ENCODE results near the gene HOXB5. TPM values are rescaled to one million over a fixed set of nuclear protein-coding genes. Genes with fewer than 3 reads are reported as not detected.

Gene HOXB5
- total RNA-seq, 1 experiment from 2014 or later, result not detected

DNA sequence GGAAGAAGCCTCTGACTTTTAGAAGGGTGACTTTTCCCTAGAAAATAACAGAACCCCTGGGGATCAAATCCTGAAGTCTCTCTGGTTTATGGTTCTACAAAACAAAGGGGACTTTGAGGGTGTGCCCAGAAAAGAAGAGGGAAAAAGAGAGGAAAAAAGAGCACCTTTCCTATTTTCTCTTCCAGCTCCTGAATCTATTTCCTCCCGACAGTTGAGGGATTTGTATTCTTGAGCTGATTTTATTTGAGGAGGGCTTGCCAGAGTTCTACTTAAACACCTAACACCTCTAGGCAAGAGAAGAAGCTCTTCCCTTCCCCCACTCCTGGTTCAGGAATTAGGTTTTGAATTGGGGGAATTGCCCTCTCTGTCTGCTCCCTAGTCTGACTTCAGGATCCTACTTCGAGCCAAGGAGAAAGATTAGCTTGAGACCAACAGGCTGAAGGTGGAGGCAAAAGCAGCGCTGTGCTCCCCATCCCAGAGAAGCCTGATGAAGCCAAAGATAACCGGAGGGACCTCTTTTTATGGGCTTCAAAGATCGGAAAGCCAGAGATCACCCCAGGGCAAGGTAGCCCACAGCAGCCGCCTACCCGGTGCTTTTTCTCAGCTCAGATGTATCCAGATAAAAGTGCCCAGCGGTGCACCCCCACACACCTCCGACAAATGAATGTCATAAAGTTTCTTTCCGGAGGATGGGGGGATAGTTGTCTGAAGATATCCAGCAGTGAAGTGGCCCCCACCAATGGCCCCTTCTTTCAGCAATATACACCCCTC is 4.3 kb downstream of the HOXB5 start:
- peaks cover 17% of the 10 kb centered on the region for H3K4me1 Mint-ChIP-seq (ENCODE audit: low read depth, unreplicated experiment)
- BruUV-seq (replicated peaks), result TSS peak; percentile 69
- no peaks in the 10 kb centered on the region for H3K36me3 ChIP-seq (ENCODE audit: control insufficient read depth, insufficient read depth, low read length)
- CTCF ChIA-PET, result interaction anchor here (0.9 to 2.8 kb wide), 6 partner anchors 10 to 253 kb away, joined by 3 to 13 read pairs (median 3); no protein-coding TSS in a partner anchor
- POLR2A ChIA-PET, result no interaction called here
- H3K27me3 ChIP-seq (replicated peaks; ENCODE audit: control insufficient read depth, insufficient read depth, low read length), result peaks cover 12% of the 10 kb centered on the region
- H3K4me1 ChIP-seq, result peaks cover 21% of the 10 kb centered on the region
- peaks cover 31% of the 10 kb centered on the region for H3K27me3 Mint-ChIP-seq (ENCODE audit: insufficient read depth, unreplicated experiment)
- no peaks in the 10 kb centered on the region for H3K9me3 Mint-ChIP-seq (ENCODE audit: unreplicated experiment)
- H3K4me3 ChIP-seq (ENCODE audit: low read depth, low read length), result peak overlapping the region; percentile 20
- H3K9me3 ChIP-seq, result no peaks in the 10 kb centered on the region
- DNase-seq, result no peak
- peak overlapping the region; percentile 66 for H3K4me3 Mint-ChIP-seq (ENCODE audit: unreplicated experiment)
- intact Hi-C loops (cut with micrococcal nuclease; ENCODE audit: unreplicated experiment), result no loop called here
- TF ChIP-seq, protein P1, sequence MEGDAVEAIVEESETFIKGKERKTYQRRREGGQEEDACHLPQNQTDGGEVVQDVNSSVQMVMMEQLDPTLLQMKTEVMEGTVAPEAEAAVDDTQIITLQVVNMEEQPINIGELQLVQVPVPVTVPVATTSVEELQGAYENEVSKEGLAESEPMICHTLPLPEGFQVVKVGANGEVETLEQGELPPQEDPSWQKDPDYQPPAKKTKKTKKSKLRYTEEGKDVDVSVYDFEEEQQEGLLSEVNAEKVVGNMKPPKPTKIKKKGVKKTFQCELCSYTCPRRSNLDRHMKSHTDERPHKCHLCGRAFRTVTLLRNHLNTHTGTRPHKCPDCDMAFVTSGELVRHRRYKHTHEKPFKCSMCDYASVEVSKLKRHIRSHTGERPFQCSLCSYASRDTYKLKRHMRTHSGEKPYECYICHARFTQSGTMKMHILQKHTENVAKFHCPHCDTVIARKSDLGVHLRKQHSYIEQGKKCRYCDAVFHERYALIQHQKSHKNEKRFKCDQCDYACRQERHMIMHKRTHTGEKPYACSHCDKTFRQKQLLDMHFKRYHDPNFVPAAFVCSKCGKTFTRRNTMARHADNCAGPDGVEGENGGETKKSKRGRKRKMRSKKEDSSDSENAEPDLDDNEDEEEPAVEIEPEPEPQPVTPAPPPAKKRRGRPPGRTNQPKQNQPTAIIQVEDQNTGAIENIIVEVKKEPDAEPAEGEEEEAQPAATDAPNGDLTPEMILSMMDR (IDR thresholded peaks at IDR 0.05; ENCODE audit: insufficient read depth in 1 of 2, low read depth in 1 of 2, low read length in 1 of 2, severe bottlenecking in 1 of 2, unreplicated experiment in 1 of 2), result no peak
- H3K27ac Mint-ChIP-seq (ENCODE audit: unreplicated experiment), result no peak overlapping the region
- H3K36me3 Mint-ChIP-seq (ENCODE audit: insufficient read depth, unreplicated experiment), result no peaks in the 10 kb centered on the region

DNA sequence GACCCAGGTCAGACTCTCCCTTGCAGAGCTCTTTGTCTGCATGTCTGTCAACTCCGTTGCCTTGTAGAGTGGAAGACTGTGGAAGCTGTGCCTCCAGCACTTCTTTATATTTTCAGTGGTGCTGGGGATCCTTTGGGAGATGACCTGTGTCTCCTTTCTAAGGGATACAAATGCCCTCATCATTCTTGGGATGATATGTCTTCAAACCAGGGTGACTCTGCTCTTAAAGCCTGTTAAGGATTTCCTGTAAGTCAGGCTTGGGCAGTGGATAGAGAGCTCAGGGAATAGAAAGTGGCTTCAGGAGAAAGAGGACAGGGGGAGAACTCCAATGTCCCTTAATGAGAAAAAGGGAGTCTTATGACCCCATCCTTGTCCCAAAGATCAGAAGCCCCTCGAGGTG is 5.1 kb downstream of the HOXB5 start:
- H3K9me3 Mint-ChIP-seq (ENCODE audit: unreplicated experiment), result no peaks in the 10 kb centered on the region
- no peaks in the 10 kb centered on the region for H3K9me3 ChIP-seq
- H3K27me3 ChIP-seq (replicated peaks; ENCODE audit: control insufficient read depth, insufficient read depth, low read length), result peaks cover 12% of the 10 kb centered on the region
- no peak overlapping the region for H3K4me3 ChIP-seq (ENCODE audit: low read depth, low read length)
- ChIA-PET POLR2A (no interaction called here), CTCF (interaction anchor here (0.9 to 2.8 kb wide), 8 partner anchors 9 to 253 kb away, joined by 3 to 13 read pairs (median 4); no protein-coding TSS in a partner anchor)
- intact Hi-C loops (cut with micrococcal nuclease; ENCODE audit: unreplicated experiment), result no loop called here
- TF ChIP-seq, protein P1 (IDR thresholded peaks at IDR 0.05; ENCODE audit: insufficient read depth in 1 of 2, low read depth in 1 of 2, low read length in 1 of 2, severe bottlenecking in 1 of 2, unreplicated experiment in 1 of 2), result no peak
- peak overlapping the region; percentile 2 for H3K4me3 Mint-ChIP-seq (ENCODE audit: unreplicated experiment)
- no TSS peak for BruUV-seq (replicated peaks)
- peaks cover 22% of the 10 kb centered on the region for H3K4me1 Mint-ChIP-seq (ENCODE audit: low read depth, unreplicated experiment)
- peaks cover 37% of the 10 kb centered on the region for H3K27me3 Mint-ChIP-seq (ENCODE audit: insufficient read depth, unreplicated experiment)
- DNase-seq, result no peak
- H3K36me3 ChIP-seq (ENCODE audit: control insufficient read depth, insufficient read depth, low read length), result no peaks in the 10 kb centered on the region
- peaks cover 21% of the 10 kb centered on the region for H3K4me1 ChIP-seq
- H3K36me3 Mint-ChIP-seq (ENCODE audit: insufficient read depth, unreplicated experiment), result no peaks in the 10 kb centered on the region
- H3K27ac Mint-ChIP-seq (ENCODE audit: unreplicated experiment), result no peak overlapping the region

DNA sequence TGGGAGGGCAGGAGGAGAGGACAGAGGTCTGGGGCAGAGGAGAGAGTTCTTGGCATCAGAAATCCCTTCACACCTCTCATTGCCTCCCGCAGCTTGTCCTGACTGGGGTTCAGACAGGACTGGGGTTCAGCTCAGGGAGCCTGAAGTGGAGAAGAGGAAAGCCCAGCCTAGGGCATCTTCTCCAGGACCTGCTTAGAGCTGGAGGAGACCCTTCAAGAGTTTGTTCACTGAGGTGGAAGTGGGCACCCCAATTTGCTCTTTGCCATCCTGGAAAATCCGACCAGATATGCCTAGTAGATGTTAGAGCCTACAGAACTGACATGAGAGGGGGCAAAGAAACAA is 5.5 kb downstream of the HOXB5 start:
- Mint-ChIP-seq H3K4me1 (ENCODE audit: low read depth, unreplicated experiment) (peaks cover 22% of the 10 kb centered on the region), H3K9me3 (ENCODE audit: unreplicated experiment) (no peaks in the 10 kb centered on the region), H3K4me3 (ENCODE audit: unreplicated experiment) (no peak overlapping the region), H3K27ac (ENCODE audit: unreplicated experiment) (no peak overlapping the region), H3K27me3 (ENCODE audit: insufficient read depth, unreplicated experiment) (peaks cover 37% of the 10 kb centered on the region), H3K36me3 (ENCODE audit: insufficient read depth, unreplicated experiment) (no peaks in the 10 kb centered on the region)
- Histone ChIP-seq H3K4me1 (peaks cover 21% of the 10 kb centered on the region), H3K4me3 (ENCODE audit: low read depth, low read length) (no peak overlapping the region), H3K36me3 (ENCODE audit: control insufficient read depth, insufficient read depth, low read length) (no peaks in the 10 kb centered on the region), H3K9me3 (no peaks in the 10 kb centered on the region), H3K27me3 (replicated peaks; ENCODE audit: control insufficient read depth, insufficient read depth, low read length) (peaks cover 12% of the 10 kb centered on the region)
- TF ChIP-seq, protein P1 (IDR thresholded peaks at IDR 0.05; ENCODE audit: insufficient read depth in 1 of 2, low read depth in 1 of 2, low read length in 1 of 2, severe bottlenecking in 1 of 2, unreplicated experiment in 1 of 2), result no peak
- BruUV-seq (replicated peaks), result no TSS peak
- intact Hi-C loops (cut with micrococcal nuclease; ENCODE audit: unreplicated experiment), result no loop called here
- DNase-seq, result no peak
- ChIA-PET CTCF (interaction anchor here (0.7 to 2.8 kb wide), 8 partner anchors 8 to 252 kb away, joined by 3 to 13 read pairs (median 4); no protein-coding TSS in a partner anchor), POLR2A (no interaction called here)

Data from Caco-2 (cell line).